Measurements from ENCODE around the gene HCFC2.

GRCh38 chr12:104057771-104058197 is 6.5 kb upstream of the HCFC2 start:
- TF ChIP-seq CTCF (IDR thresholded peaks at IDR 0.05) = no peak
- no peak for TF ChIP-seq POLR2A (IDR thresholded peaks at IDR 0.05)
